A549 (cell line): ENCODE results near the gene GABRD.

Experiments
- CBX8 ChIP-seq: fragments of 200-600 bp; sonication (generic); IDR thresholded peaks from 2 replicates; pipeline ENCODE4 v1.6.1; 2016
- CHD2 ChIP-seq: fragments of 150-350 bp; IDR thresholded peaks from 2 replicates; pipeline ENCODE4 v1.6.1; 2014; ENCODE audit warnings: low read length; ENCODE audit not compliant: partially characterized antibody
- HOXB13 ChIP-seq: fragments of 250-450 bp; sonication (Bioruptor Pico); IDR thresholded peaks from 2 replicates; pipeline ENCODE4 v1.5.0; 2020; ENCODE audit warnings: low read depth, mild to moderate bottlenecking, moderate library complexity
- NPAS2 ChIP-seq: fragments of 250-450 bp; sonication (Bioruptor Pico); IDR thresholded peaks from 2 replicates; pipeline ENCODE4 v1.8.0; 2022; ENCODE audit warnings: mild to moderate bottlenecking, moderate library complexity, borderline replicate concordance
- POLR2A ChIP-seq: IDR thresholded peaks from 2 replicates; pipeline ENCODE4 v1.6.1; 2012; ENCODE audit warnings: mild to moderate bottlenecking, low read length
- TF ChIP-seq, protein P1 (sequence below): fragments of >200 bp; sonication (Bioruptor Twin); formaldehyde crosslinking; IDR thresholded peaks from 3 replicates; pipeline ENCODE4 v1.5.1; 2016
- TF ChIP-seq, protein P2 (sequence below): fragments of 250-450 bp; sonication (Bioruptor Pico); IDR thresholded peaks from 2 replicates; pipeline ENCODE4 v1.5.0; 2021; ENCODE audit warnings: mild to moderate bottlenecking, moderate library complexity, borderline replicate concordance

- no peak for TF ChIP-seq CHD2
- TF ChIP-seq, protein P1, sequence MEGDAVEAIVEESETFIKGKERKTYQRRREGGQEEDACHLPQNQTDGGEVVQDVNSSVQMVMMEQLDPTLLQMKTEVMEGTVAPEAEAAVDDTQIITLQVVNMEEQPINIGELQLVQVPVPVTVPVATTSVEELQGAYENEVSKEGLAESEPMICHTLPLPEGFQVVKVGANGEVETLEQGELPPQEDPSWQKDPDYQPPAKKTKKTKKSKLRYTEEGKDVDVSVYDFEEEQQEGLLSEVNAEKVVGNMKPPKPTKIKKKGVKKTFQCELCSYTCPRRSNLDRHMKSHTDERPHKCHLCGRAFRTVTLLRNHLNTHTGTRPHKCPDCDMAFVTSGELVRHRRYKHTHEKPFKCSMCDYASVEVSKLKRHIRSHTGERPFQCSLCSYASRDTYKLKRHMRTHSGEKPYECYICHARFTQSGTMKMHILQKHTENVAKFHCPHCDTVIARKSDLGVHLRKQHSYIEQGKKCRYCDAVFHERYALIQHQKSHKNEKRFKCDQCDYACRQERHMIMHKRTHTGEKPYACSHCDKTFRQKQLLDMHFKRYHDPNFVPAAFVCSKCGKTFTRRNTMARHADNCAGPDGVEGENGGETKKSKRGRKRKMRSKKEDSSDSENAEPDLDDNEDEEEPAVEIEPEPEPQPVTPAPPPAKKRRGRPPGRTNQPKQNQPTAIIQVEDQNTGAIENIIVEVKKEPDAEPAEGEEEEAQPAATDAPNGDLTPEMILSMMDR: no peak
- no peak for TF ChIP-seq CBX8
- no peak for TF ChIP-seq HOXB13
- no peak for TF ChIP-seq POLR2A
- TF ChIP-seq NPAS2: no peak
- TF ChIP-seq, protein P2, sequence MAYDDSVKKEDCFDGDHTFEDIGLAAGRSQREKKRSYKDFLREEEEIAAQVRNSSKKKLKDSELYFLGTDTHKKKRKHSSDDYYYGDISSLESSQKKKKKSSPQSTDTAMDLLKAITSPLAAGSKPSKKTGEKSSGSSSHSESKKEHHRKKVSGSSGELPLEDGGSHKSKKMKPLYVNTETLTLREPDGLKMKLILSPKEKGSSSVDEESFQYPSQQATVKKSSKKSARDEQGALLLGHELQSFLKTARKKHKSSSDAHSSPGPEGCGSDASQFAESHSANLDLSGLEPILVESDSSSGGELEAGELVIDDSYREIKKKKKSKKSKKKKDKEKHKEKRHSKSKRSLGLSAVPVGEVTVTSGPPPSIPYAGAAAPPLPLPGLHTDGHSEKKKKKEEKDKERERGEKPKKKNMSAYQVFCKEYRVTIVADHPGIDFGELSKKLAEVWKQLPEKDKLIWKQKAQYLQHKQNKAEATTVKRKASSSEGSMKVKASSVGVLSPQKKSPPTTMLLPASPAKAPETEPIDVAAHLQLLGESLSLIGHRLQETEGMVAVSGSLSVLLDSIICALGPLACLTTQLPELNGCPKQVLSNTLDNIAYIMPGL: no peak
These were observed 3.0 kb upstream of the GABRD start for GRCh38 chr1:2016123-2016522.
